ENCODE data around the gene DMRTA1. TPM values are rescaled to one million over a fixed set of nuclear protein-coding genes. Genes with fewer than 3 reads are reported as not detected.

Gene DMRTA1
- total and polyA plus RNA-seq, 4 donors: 1.4 to 11.6 (median 4.5) TPM

DNA sequence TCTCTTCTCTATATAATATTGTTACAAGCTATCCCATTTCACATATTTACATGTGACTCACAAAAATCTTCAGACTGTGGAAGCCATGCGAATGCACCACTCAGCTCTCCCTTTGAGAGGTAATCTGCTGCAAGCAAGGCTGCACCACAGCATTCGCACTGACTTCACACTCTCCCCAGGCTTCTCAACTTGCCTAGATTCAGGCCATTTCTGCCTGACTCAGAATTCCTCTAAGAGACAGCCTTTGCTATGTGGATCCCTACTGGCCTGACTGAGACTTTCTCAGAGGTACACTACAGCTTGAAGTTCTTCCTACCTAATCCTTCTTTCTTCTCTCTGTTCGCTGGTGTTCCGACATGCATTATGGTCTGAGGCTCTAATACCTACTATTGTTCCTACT, 21.1 kb upstream of the DMRTA1 start:
- Histone ChIP-seq H3K4me1 (ENCODE audit: control insufficient read depth in 4 of 4, insufficient read depth in 4 of 4, low read length in 3 of 4) (peaks cover 0 to 7% (median 4%) of the 10 kb centered on the region in 4 donors), H3K27me3 (ENCODE audit: control insufficient read depth in 4 of 4, insufficient read depth in 4 of 4, low read length in 3 of 4) (no peaks in the 10 kb centered on the region), H3K36me3 (ENCODE audit: control insufficient read depth in 4 of 4, insufficient read depth in 3 of 4, low read depth in 1 of 4, low read length in 3 of 4) (no peaks in the 10 kb centered on the region), H3K27ac (ENCODE audit: low read depth in 1 of 2, low read length in 2 of 2) (no peak overlapping the region), H3K9ac (ENCODE audit: low read depth in 1 of 2, low read length in 2 of 2) (no peak overlapping the region), H3K4me3 (ENCODE audit: low read depth in 1 of 3, low read length in 3 of 3) (no peak overlapping the region), H3K9me3 (ENCODE audit: control insufficient read depth in 4 of 4, low read length in 3 of 4) (no peaks in the 10 kb centered on the region)
- no peak for DNase-seq (ENCODE audit: low spot score)
- no peak for TF ChIP-seq FOXA1 (IDR thresholded peaks at IDR 0.05)
- 87% methylated on average over 4 of the region's 4 CpGs for WGBS

GRCh38 chr9:22427226-22427880, 19.3 kb upstream of the DMRTA1 start:
- Histone ChIP-seq H3K9ac (ENCODE audit: low read depth in 1 of 2, low read length in 2 of 2) (no peak overlapping the region), H3K9me3 (ENCODE audit: control insufficient read depth in 4 of 4, low read length in 3 of 4) (no peaks in the 10 kb centered on the region), H3K27ac (ENCODE audit: low read depth in 1 of 2, low read length in 2 of 2) (no peak overlapping the region), H3K4me1 (ENCODE audit: control insufficient read depth in 4 of 4, insufficient read depth in 4 of 4, low read length in 3 of 4) (peaks cover 0 to 7% (median 4%) of the 10 kb centered on the region in 4 donors), H3K27me3 (ENCODE audit: control insufficient read depth in 4 of 4, insufficient read depth in 4 of 4, low read length in 3 of 4) (no peaks in the 10 kb centered on the region), H3K4me3 (ENCODE audit: low read depth in 1 of 3, low read length in 3 of 3) (peak overlapping the region in 1 of 3 donors; percentile 23), H3K36me3 (ENCODE audit: control insufficient read depth in 4 of 4, insufficient read depth in 3 of 4, low read depth in 1 of 4, low read length in 3 of 4) (no peaks in the 10 kb centered on the region)
- WGBS: 37% methylated on average over 5 of the region's 5 CpGs
- peak; percentile 45 to 46 for TF ChIP-seq RXRA (IDR thresholded peaks at IDR 0.05)
- no peak for TF ChIP-seq RAD21 (IDR thresholded peaks at IDR 0.05)
- peak; percentile 51 to 74 for TF ChIP-seq HNF4A (conservative IDR thresholded peaks at IDR 0.05)
- no peak for TF ChIP-seq NR2F2 (IDR thresholded peaks at IDR 0.05)
- TF ChIP-seq FOXA1 (IDR thresholded peaks at IDR 0.05): no peak
- no peak for TF ChIP-seq ATF3 (IDR thresholded peaks at IDR 0.05)
- TF ChIP-seq EGR1 (IDR thresholded peaks at IDR 0.05; ENCODE audit: low read depth in 2 of 2): no peak
- TF ChIP-seq FOXA2 (IDR thresholded peaks at IDR 0.05): peak; percentile 8
- TF ChIP-seq HNF4G (IDR thresholded peaks at IDR 0.05): peak; percentile 20
- peak; percentile 60 for TF ChIP-seq SP1 (IDR thresholded peaks at IDR 0.05)
- TF ChIP-seq, protein P1, sequence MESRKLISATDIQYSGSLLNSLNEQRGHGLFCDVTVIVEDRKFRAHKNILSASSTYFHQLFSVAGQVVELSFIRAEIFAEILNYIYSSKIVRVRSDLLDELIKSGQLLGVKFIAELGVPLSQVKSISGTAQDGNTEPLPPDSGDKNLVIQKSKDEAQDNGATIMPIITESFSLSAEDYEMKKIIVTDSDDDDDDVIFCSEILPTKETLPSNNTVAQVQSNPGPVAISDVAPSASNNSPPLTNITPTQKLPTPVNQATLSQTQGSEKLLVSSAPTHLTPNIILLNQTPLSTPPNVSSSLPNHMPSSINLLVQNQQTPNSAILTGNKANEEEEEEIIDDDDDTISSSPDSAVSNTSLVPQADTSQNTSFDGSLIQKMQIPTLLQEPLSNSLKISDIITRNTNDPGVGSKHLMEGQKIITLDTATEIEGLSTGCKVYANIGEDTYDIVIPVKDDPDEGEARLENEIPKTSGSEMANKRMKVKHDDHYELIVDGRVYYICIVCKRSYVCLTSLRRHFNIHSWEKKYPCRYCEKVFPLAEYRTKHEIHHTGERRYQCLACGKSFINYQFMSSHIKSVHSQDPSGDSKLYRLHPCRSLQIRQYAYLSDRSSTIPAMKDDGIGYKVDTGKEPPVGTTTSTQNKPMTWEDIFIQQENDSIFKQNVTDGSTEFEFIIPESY (IDR thresholded peaks at IDR 0.05): no peak
- DNase-seq (ENCODE audit: low spot score): no peak

GRCh38 chr9:22433691-22434090, 12.9 kb upstream of the DMRTA1 start:
- no peak for DNase-seq (ENCODE audit: low spot score)
- Histone ChIP-seq H3K4me3 (ENCODE audit: low read depth in 1 of 3, low read length in 3 of 3) (no peak overlapping the region), H3K27me3 (ENCODE audit: control insufficient read depth in 4 of 4, insufficient read depth in 4 of 4, low read length in 3 of 4) (no peaks in the 10 kb centered on the region), H3K9me3 (ENCODE audit: control insufficient read depth in 4 of 4, low read length in 3 of 4) (no peaks in the 10 kb centered on the region), H3K36me3 (ENCODE audit: control insufficient read depth in 4 of 4, insufficient read depth in 3 of 4, low read depth in 1 of 4, low read length in 3 of 4) (no peaks in the 10 kb centered on the region), H3K9ac (ENCODE audit: low read depth in 1 of 2, low read length in 2 of 2) (no peak overlapping the region), H3K4me1 (ENCODE audit: control insufficient read depth in 4 of 4, insufficient read depth in 4 of 4, low read length in 3 of 4) (peaks cover 0 to 11% (median 4%) of the 10 kb centered on the region in 4 donors), H3K27ac (ENCODE audit: low read depth in 1 of 2, low read length in 2 of 2) (no peak overlapping the region)
- 95% methylated on average over 15 of the region's 15 CpGs for WGBS
- TF ChIP-seq, protein P2, sequence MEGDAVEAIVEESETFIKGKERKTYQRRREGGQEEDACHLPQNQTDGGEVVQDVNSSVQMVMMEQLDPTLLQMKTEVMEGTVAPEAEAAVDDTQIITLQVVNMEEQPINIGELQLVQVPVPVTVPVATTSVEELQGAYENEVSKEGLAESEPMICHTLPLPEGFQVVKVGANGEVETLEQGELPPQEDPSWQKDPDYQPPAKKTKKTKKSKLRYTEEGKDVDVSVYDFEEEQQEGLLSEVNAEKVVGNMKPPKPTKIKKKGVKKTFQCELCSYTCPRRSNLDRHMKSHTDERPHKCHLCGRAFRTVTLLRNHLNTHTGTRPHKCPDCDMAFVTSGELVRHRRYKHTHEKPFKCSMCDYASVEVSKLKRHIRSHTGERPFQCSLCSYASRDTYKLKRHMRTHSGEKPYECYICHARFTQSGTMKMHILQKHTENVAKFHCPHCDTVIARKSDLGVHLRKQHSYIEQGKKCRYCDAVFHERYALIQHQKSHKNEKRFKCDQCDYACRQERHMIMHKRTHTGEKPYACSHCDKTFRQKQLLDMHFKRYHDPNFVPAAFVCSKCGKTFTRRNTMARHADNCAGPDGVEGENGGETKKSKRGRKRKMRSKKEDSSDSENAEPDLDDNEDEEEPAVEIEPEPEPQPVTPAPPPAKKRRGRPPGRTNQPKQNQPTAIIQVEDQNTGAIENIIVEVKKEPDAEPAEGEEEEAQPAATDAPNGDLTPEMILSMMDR (IDR thresholded peaks at IDR 0.05; ENCODE audit: low read depth, low read length, missing input control): no peak
- TF ChIP-seq YY1 (IDR thresholded peaks at IDR 0.05) (no peak), MAX (IDR thresholded peaks at IDR 0.05) (no peak), NR2F2 (IDR thresholded peaks at IDR 0.05) (no peak), REST (IDR thresholded peaks at IDR 0.05) (no peak), FOXA1 (IDR thresholded peaks at IDR 0.05) (no peak), HNF4G (IDR thresholded peaks at IDR 0.05) (no peak), SP1 (IDR thresholded peaks at IDR 0.05) (no peak), TAF1 (conservative IDR thresholded peaks at IDR 0.05) (no peak), RAD21 (IDR thresholded peaks at IDR 0.05) (no peak), RXRA (IDR thresholded peaks at IDR 0.05) (no peak), GABPA (IDR thresholded peaks at IDR 0.05 in 1 of 2, conservative IDR thresholded peaks at IDR 0.05 in 1 of 2) (no peak), ATF3 (IDR thresholded peaks at IDR 0.05) (no peak), FOXA2 (IDR thresholded peaks at IDR 0.05) (no peak), EGR1 (IDR thresholded peaks at IDR 0.05; ENCODE audit: low read depth in 2 of 2) (no peak)
